Measurements from ENCODE around the gene IL12A. TPM values are rescaled to one million over a fixed set of nuclear protein-coding genes. Genes with fewer than 3 reads are reported as not detected.
A peak's percentile ranks its signal among the peaks of the same experiment; 100 is the strongest.

Gene IL12A
- 0.58 TPM for total RNA-seq
- polyA plus RNA-seq: 0.14 TPM

DNA sequence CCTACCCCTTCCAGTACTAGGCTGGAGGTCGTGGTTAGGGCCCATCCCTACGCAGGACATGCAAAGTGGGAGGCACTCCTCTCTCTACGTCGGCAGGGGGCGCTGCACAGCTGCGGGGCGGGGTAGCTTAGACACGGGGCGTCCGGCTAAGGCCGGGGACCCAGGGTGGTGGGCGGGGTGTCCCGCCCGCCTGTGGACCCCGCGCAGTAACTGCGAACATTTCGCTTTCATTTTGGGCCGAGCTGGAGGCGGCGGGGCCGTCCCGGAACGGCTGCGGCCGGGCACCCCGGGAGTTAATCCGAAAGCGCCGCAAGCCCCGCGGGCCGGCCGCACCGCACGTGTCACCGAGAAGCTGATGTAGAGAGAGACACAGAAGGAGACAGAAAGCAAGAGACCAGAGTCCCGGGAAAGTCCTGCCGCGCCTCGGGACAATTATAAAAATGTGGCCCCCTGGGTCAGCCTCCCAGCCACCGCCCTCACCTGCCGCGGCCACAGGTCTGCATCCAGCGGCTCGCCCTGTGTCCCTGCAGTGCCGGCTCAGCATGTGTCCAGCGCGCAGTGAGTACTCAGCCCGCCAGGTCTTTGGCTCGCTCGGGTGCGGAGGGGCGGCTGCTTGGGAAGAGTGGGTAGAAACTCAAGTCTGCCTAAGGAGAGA lies at the start of gene IL12A:
Gene IL12A, plus strand, starts transcription at position 219 of the 655 bp plus-strand sequence.
- Histone ChIP-seq H3K4me1 (ENCODE audit: insufficient read depth) (peaks cover 2% of the 10 kb centered on the region), H3K4me3 (ENCODE audit: low read depth, low read length) (peak within 1 kb of the TSS; percentile 63), H3K36me3 (ENCODE audit: insufficient read depth) (no peaks in the 10 kb centered on the region), H3K27ac (ENCODE audit: low read depth) (no peak within 1 kb of the TSS)
- under 1% methylated on average over 54 of the region's 54 CpGs for WGBS
- DNase-seq (ENCODE audit: extremely low spot score): peak; percentile 41

DNA sequence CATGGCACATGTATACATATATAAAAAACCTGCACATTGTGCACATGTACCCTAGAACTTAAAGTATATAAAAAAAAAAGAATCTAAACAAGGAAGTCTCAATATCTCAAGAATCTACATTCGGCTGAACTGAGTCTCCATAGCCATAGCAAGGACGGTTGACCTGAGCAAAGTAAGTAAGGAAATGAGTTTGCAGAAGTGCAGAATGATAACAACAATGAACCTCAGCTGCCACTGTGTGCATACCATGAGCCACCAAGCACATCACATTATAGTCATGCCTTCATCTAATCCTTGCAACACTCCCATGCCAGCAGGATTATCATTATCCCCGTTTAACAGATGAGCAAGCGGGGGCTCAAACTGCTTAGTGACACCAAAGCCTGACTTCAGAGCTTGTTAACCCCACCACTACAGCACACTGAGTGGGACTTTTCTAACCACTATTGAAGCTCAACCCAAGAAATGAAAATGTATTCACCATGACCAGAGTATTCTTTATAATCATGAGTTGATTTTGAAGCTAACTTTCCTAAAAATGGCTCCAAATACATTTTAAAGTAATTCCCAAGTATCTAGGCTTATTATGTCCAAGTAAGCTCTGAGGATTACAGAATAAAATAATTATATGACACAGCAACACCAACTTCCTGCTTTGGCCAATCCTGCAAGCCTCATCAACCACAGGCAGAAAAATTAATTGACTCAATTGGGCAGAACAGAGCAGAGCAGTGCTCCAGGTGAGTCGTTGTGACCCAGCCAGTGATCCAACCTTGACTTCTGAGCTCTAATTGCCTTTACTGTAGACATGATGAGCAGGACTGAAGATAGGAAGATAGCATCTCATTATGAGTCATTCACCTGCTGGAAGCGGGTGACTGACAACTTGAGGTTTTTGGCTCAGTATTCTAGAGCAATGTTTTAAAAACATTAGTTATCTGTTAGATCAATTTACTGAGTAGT lies 47.3 kb upstream of the IL12A start:
- Histone ChIP-seq H3K4me1 (ENCODE audit: insufficient read depth) (no peaks in the 10 kb centered on the region), H3K36me3 (ENCODE audit: insufficient read depth) (no peaks in the 10 kb centered on the region), H3K27ac (ENCODE audit: low read depth) (no peak overlapping the region), H3K4me3 (ENCODE audit: low read depth, low read length) (no peak overlapping the region)
- 74% methylated on average over 6 of the region's 6 CpGs for WGBS
- DNase-seq (ENCODE audit: extremely low spot score): no peak

DNA sequence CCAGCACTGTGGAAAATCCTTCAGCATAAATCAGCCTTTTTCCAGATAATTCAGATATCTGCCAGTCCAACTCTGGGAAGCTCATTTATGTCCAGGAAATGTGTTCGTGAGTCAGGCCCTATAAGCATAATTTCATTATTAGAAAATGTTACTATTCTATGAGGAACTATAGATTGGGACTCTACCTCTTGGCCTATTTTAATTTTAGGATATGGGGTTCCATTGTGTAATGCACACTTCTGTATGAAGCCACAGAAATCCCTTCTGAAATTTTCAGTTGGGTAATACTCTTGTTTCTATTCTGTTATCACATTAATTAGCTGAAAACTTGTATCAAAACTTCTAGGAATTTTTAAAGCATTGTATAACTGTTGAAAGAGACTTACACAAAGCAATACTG lies 43.9 kb upstream of the IL12A start:
- no peaks in the 10 kb centered on the region for H3K4me1 ChIP-seq (ENCODE audit: insufficient read depth)
- 64% methylated on average over 1 of the region's 1 CpG for WGBS
- H3K4me3 ChIP-seq (ENCODE audit: low read depth, low read length): no peak overlapping the region
- no peak for DNase-seq (ENCODE audit: extremely low spot score)
- H3K36me3 ChIP-seq (ENCODE audit: insufficient read depth): no peaks in the 10 kb centered on the region
- H3K27ac ChIP-seq (ENCODE audit: low read depth): no peak overlapping the region

DNA sequence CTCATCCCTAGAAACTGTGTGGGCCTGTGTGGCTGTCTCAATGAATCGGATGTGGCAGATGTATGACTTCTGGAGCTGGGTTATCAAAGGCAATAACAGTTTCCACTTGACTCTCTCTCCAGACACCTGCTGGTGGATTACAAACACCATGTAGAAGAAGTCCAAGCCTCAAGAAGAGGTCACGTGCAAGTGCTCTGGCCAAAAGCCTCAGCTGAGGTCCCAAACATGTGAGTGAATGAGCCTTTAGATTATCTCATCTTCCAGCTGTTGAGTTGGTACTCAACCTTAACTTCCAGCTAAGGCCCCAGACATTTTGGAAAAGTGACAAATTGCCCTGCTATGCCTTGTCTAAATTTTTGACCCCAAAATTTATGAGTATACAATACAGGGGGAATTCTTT lies 42.7 kb upstream of the IL12A start:
- 86% methylated on average over 2 of the region's 2 CpGs for WGBS
- no peaks in the 10 kb centered on the region for H3K36me3 ChIP-seq (ENCODE audit: insufficient read depth)
- no peak for DNase-seq (ENCODE audit: extremely low spot score)
- H3K4me3 ChIP-seq (ENCODE audit: low read depth, low read length): no peak overlapping the region
- H3K27ac ChIP-seq (ENCODE audit: low read depth): no peak overlapping the region
- no peaks in the 10 kb centered on the region for H3K4me1 ChIP-seq (ENCODE audit: insufficient read depth)

DNA sequence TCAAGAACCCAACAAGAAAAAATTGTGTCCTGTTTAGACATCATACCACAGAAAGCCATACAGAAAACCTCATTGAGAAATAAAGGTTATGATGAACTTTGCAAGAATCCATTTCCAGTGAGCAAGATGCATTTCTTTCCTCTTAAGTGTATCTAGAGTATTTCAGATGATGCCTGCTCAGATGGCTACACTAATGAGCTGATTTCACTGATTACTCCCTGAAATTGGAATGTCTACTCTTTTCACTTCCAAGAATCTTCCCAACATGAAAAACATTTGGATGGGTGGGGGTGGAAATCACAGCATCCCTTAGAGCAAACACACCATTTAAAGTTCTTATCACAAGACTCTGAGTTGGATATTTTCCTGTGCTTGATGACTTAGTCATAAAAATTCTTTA lies 41.4 kb upstream of the IL12A start:
- Histone ChIP-seq H3K4me1 (ENCODE audit: insufficient read depth) (no peaks in the 10 kb centered on the region), H3K4me3 (ENCODE audit: low read depth, low read length) (no peak overlapping the region), H3K36me3 (ENCODE audit: insufficient read depth) (no peaks in the 10 kb centered on the region), H3K27ac (ENCODE audit: low read depth) (no peak overlapping the region)
- no peak for DNase-seq (ENCODE audit: extremely low spot score)

DNA sequence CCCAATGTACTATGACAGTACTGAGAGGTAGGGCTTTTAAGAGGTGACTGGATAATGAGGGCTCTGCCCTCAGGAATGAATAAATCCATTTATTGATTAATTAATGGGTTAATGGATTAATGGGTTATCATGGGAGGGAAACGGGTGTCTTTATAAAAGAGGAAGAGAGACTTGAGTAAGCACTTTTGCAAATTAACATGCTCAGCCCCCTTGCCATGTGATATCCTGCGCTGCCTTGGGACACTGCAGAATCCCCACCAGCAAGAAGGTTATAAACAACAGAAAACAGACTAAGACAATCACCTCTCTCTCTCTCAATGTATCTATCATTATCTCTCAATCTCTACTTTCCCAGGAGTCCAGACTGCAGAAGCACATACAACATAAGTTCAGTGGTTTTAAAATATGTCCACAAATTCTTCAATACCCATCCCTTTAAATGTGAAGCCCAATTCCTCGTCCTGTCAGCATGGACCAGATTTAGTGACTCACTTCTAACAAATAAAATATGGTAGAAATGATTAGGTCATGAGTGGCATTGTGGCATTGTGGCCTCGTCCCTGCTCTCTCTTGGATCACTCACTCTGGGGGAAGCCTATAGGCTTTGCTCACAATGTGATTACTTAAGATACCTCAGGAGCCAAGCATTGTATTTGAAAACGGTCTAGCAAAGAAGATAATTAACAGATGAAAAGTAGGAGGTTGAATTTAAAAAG lies 40.0 kb upstream of the IL12A start:
- 66% methylated on average over 5 of the region's 5 CpGs for WGBS

GRCh38 chr3:159950156-159950898 lies 38.3 kb upstream of the IL12A start:
- Histone ChIP-seq H3K36me3 (ENCODE audit: insufficient read depth) (no peaks in the 10 kb centered on the region), H3K4me1 (ENCODE audit: insufficient read depth) (no peaks in the 10 kb centered on the region), H3K4me3 (ENCODE audit: low read depth, low read length) (no peak overlapping the region), H3K27ac (ENCODE audit: low read depth) (no peak overlapping the region)
- DNase-seq (ENCODE audit: extremely low spot score): no peak
- 66% methylated on average over 3 of the region's 3 CpGs for WGBS

More for the DNA sequence above, 40.0 kb upstream of the IL12A start:
- Histone ChIP-seq H3K4me1 (ENCODE audit: insufficient read depth) (no peaks in the 10 kb centered on the region), H3K27ac (ENCODE audit: low read depth) (no peak overlapping the region), H3K4me3 (ENCODE audit: low read depth, low read length) (no peak overlapping the region), H3K36me3 (ENCODE audit: insufficient read depth) (no peaks in the 10 kb centered on the region)
- no peak for DNase-seq (ENCODE audit: extremely low spot score)

- no peak overlapping the region for H3K27ac ChIP-seq (ENCODE audit: low read depth)
- no peaks in the 10 kb centered on the region for H3K36me3 ChIP-seq (ENCODE audit: insufficient read depth)
- 53% methylated on average over 2 of the region's 2 CpGs for WGBS
- no peak for DNase-seq (ENCODE audit: extremely low spot score)
- no peaks in the 10 kb centered on the region for H3K4me1 ChIP-seq (ENCODE audit: insufficient read depth)
- H3K4me3 ChIP-seq (ENCODE audit: low read depth, low read length): no peak overlapping the region
Observed at GRCh38 chr3:159951540-159951939, 37.1 kb upstream of the IL12A start.

DNA sequence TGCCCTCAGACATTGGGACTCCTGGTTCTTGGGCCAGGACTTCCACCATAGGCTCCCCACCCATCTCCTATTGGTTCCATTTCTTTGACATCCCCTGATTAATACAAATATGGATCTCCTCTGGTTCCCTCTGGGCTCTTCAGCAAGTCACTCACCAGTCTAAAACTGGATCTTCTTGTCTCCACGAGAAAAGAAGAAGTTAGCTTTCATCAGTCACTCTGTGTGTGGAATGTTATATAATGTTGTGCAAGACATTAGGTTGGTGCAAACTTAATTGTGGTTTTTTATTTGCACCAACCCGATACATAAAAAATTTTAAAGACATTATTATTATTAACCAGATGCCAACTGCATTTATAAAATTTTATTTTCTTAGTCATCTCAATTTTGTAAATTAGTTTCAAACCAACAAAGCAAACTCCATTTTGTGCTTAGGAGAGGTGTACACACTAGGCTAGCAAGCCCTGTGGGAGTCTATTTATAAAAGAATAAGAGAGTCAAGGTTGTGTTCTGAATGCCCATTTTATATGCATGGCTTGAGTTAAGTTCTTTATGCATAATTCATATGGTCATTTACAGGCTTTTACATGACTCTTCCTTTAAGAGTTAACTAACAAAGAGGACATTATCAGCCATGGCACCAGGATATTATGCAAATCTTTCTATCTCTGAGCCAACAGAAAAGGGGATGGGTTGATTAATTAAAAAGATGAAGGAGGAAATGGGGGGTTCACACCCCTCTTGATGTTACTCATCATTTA lies 35.1 kb upstream of the IL12A start:
- DNase-seq (ENCODE audit: extremely low spot score): no peak
- no peaks in the 10 kb centered on the region for H3K36me3 ChIP-seq (ENCODE audit: insufficient read depth)
- no peak overlapping the region for H3K4me3 ChIP-seq (ENCODE audit: low read depth, low read length)
- WGBS: 85% methylated on average over 2 of the region's 2 CpGs
- no peaks in the 10 kb centered on the region for H3K4me1 ChIP-seq (ENCODE audit: insufficient read depth)
- no peak overlapping the region for H3K27ac ChIP-seq (ENCODE audit: low read depth)

DNA sequence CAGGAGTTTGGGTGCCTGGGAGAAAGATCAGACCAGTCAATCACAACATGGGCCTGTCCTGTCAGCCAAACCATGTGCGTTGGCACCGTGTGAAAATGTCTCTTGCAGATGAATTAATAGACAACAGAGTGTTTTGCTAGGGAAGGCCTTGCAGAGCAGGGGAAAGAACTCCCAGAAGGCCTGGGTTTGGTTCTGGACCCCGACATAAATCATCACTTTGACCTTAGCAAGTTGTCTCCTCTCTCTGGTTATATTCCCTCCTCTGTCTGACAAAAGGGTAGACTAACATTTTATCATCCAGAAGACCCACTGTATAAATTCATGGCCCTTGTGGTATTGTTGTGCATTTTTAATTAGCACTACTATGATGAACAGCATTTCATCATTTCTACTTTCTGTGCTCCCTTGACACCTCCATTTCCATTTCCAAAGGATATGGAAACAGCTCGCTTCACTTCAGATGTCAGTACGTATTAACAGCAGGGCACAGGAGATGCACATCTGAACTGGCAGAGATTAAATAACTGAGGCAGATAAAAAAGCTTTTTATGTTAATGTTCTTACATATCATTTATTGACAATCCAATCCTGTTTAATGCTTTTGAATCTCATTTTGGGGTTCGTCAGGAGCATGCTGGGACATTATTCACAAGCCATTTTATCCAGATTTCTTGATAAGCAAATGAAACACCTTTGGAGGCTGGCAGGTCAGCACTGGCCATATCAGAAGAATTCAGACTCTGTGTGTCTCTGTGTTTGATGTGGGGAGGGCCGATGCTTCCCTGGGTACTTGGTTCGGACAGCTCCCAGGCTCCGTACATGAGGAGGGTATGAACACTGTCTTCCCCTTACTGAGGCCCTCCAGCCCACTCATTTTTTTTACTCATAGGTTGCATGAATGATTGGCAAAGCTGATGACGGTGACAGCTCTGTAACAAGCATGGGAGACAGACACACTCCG lies 28.2 kb upstream of the IL12A start:
- no peak overlapping the region for H3K4me3 ChIP-seq (ENCODE audit: low read depth, low read length)
- H3K4me1 ChIP-seq (ENCODE audit: insufficient read depth): no peaks in the 10 kb centered on the region
- DNase-seq (ENCODE audit: extremely low spot score): no peak
- 84% methylated on average over 11 of the region's 11 CpGs for WGBS
- H3K27ac ChIP-seq (ENCODE audit: low read depth): no peak overlapping the region
- H3K36me3 ChIP-seq (ENCODE audit: insufficient read depth): no peaks in the 10 kb centered on the region

- Histone ChIP-seq H3K27ac (ENCODE audit: low read depth) (no peak overlapping the region), H3K4me1 (ENCODE audit: insufficient read depth) (no peaks in the 10 kb centered on the region), H3K4me3 (ENCODE audit: low read depth, low read length) (no peak overlapping the region), H3K36me3 (ENCODE audit: insufficient read depth) (no peaks in the 10 kb centered on the region)
- DNase-seq (ENCODE audit: extremely low spot score): no peak
- WGBS: 73% methylated on average over 7 of the region's 7 CpGs
Observed at GRCh38 chr3:159964166-159964973, 24.3 kb upstream of the IL12A start.

All from urinary bladder (tissue), 4 donors.